HG02981 (cell line): Measurements from ENCODE around the gene PMPCA.
"Not testable (repeated sequence)": the region's sequence is repeated elsewhere in the genome, so short reads cannot be mapped to it uniquely, and the experiment has no call there.

Source experiments
- ATAC-seq: cut with Tn5 transposase; IDR thresholded peaks from one replicate; pipeline ENCODE4 v1.9.1; 2021; ENCODE audit warnings: mild to moderate bottlenecking, moderate library complexity; ENCODE audit not compliant: unreplicated experiment

Gene PMPCA

GRCh38 chr9:136407911-136408310, 2.5 kb upstream of the PMPCA start:
- ATAC-seq: no peak

GRCh38 chr9:136409557-136410455, 652 bp upstream of the PMPCA start:
- peak; percentile 12 for ATAC-seq

GRCh38 chr9:136411378-136411777, 920 bp downstream of the PMPCA start:
- no peak for ATAC-seq

- no peak for ATAC-seq
Observed at GRCh38 chr9:136412962-136413361, 2.5 kb downstream of the PMPCA start.

- no peak for ATAC-seq
Observed at GRCh38 chr9:136416427-136416826, 6.0 kb downstream of the PMPCA start.

- ATAC-seq: no peak
Observed at GRCh38 chr9:136416914-136417313, 6.5 kb downstream of the PMPCA start.

GRCh38 chr9:136418182-136419091, 8.0 kb downstream of the PMPCA start:
- ATAC-seq: no peak

- ATAC-seq: no peak
Observed at GRCh38 chr9:136419092-136419420, 8.6 kb downstream of the PMPCA start.

- ATAC-seq: no peak
Observed at GRCh38 chr9:136421791-136422190, 11.3 kb downstream of the PMPCA start.

- ATAC-seq: no peak
Observed at GRCh38 chr9:136422876-136423275, 12.4 kb downstream of the PMPCA start.

GRCh38 chr9:136423432-136424146, 13.1 kb downstream of the PMPCA start:
- no peak for ATAC-seq

- ATAC-seq: no peak
Observed at GRCh38 chr9:136424750-136425362, 14.4 kb downstream of the PMPCA start.

GRCh38 chr9:136425367-136425766, 14.9 kb downstream of the PMPCA start:
- ATAC-seq: not testable (repeated sequence)

GRCh38 chr9:136426787-136427186, 16.3 kb downstream of the PMPCA start:
- no peak for ATAC-seq

GRCh38 chr9:136429075-136429628, 18.7 kb downstream of the PMPCA start:
- no peak for ATAC-seq

- ATAC-seq: no peak
Observed at GRCh38 chr9:136429683-136430491, 19.4 kb downstream of the PMPCA start.

GRCh38 chr9:136430588-136431234, 20.3 kb downstream of the PMPCA start:
- ATAC-seq: no peak

- no peak for ATAC-seq
Observed at GRCh38 chr9:136431782-136432350, 21.4 kb downstream of the PMPCA start.

- no peak for ATAC-seq
Observed at GRCh38 chr9:136432591-136432990, 22.1 kb downstream of the PMPCA start.
